Measurements from ENCODE around the gene NTN1.

Gene NTN1

GRCh38 chr17:9055281-9055680 lies 34.0 kb downstream of the NTN1 start:
- no peak for DNase-seq (ENCODE audit: low spot score)
- no peak for TF ChIP-seq CTCF (IDR thresholded peaks at IDR 0.05; ENCODE audit: extremely low read depth, missing control alignments)

- no peak for DNase-seq (ENCODE audit: low spot score)
- no peak for TF ChIP-seq CTCF (IDR thresholded peaks at IDR 0.05; ENCODE audit: extremely low read depth, missing control alignments)
Measured at GRCh38 chr17:9056566-9056965, 35.3 kb downstream of the NTN1 start.

- no peak for TF ChIP-seq CTCF (IDR thresholded peaks at IDR 0.05; ENCODE audit: extremely low read depth, missing control alignments)
- no peak for DNase-seq (ENCODE audit: low spot score)
Measured at GRCh38 chr17:9057310-9057709, 36.0 kb downstream of the NTN1 start.

- DNase-seq (ENCODE audit: low spot score) = no peak
- TF ChIP-seq CTCF (IDR thresholded peaks at IDR 0.05; ENCODE audit: extremely low read depth, missing control alignments) = no peak
Measured at GRCh38 chr17:9062399-9062902, 41.1 kb downstream of the NTN1 start.

- TF ChIP-seq CTCF (IDR thresholded peaks at IDR 0.05; ENCODE audit: extremely low read depth, missing control alignments) = no peak
- DNase-seq (ENCODE audit: low spot score) = no peak
Measured at GRCh38 chr17:9064311-9064834, 43.1 kb downstream of the NTN1 start.

- no peak for DNase-seq (ENCODE audit: low spot score)
- no peak for TF ChIP-seq CTCF (IDR thresholded peaks at IDR 0.05; ENCODE audit: extremely low read depth, missing control alignments)
Measured at GRCh38 chr17:9071016-9071415, 49.7 kb downstream of the NTN1 start.

- no peak for DNase-seq (ENCODE audit: low spot score)
- TF ChIP-seq CTCF (IDR thresholded peaks at IDR 0.05; ENCODE audit: extremely low read depth, missing control alignments) = no peak
Measured at GRCh38 chr17:9071811-9072498, 50.6 kb downstream of the NTN1 start.

Data from GM20000 (cell line).